ENCODE results near the gene MARCHF7. TPM values are rescaled to one million over a fixed set of nuclear protein-coding genes. Genes with fewer than 3 reads are reported as not detected.
"Not testable (repeated sequence)": the region's sequence is repeated elsewhere in the genome, so short reads cannot be mapped to it uniquely, and the experiment has no call there.

The MARCHF7 gene
- total RNA-seq, 1 donor from 2014 or later = 101 TPM

DNA sequence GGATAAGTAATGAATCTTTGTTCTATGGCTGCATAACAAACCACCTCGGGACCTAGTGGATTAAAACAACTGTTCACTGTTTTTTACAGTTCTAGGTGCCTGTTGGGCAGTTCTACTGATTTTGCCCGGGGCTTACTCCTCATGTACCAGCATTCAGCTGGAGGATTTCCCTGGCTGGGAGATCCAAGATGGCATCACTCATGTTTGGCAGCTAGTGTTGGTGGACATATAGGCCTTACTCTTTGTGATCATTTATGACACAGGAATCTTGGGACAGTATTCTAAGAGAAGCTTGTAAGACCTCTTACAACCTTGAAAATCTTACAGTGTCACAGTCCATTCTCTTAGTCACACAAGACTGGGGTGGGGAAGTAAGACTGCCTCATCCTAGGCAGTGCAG, 4.6 kb downstream of the MARCHF7 start:
- H3K4me1 Mint-ChIP-seq (ENCODE audit: unreplicated experiment) = peaks cover 34% of the 10 kb centered on the region
- peaks cover 7% of the 10 kb centered on the region for H3K27me3 Mint-ChIP-seq (ENCODE audit: unreplicated experiment)
- H3K9me3 Mint-ChIP-seq (ENCODE audit: unreplicated experiment) = no peaks in the 10 kb centered on the region
- H3K27ac Mint-ChIP-seq (ENCODE audit: unreplicated experiment) = peak overlapping the region; percentile 16
- TF ChIP-seq, protein P1, sequence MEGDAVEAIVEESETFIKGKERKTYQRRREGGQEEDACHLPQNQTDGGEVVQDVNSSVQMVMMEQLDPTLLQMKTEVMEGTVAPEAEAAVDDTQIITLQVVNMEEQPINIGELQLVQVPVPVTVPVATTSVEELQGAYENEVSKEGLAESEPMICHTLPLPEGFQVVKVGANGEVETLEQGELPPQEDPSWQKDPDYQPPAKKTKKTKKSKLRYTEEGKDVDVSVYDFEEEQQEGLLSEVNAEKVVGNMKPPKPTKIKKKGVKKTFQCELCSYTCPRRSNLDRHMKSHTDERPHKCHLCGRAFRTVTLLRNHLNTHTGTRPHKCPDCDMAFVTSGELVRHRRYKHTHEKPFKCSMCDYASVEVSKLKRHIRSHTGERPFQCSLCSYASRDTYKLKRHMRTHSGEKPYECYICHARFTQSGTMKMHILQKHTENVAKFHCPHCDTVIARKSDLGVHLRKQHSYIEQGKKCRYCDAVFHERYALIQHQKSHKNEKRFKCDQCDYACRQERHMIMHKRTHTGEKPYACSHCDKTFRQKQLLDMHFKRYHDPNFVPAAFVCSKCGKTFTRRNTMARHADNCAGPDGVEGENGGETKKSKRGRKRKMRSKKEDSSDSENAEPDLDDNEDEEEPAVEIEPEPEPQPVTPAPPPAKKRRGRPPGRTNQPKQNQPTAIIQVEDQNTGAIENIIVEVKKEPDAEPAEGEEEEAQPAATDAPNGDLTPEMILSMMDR (IDR thresholded peaks at IDR 0.05; ENCODE audit: unreplicated experiment) = no peak
- H3K4me3 Mint-ChIP-seq (ENCODE audit: unreplicated experiment) = peak overlapping the region; percentile 22
- DNase-seq (ENCODE audit: low spot score) = no peak
- H3K36me3 Mint-ChIP-seq (ENCODE audit: low read depth, unreplicated experiment) = peaks cover 28% of the 10 kb centered on the region

DNA sequence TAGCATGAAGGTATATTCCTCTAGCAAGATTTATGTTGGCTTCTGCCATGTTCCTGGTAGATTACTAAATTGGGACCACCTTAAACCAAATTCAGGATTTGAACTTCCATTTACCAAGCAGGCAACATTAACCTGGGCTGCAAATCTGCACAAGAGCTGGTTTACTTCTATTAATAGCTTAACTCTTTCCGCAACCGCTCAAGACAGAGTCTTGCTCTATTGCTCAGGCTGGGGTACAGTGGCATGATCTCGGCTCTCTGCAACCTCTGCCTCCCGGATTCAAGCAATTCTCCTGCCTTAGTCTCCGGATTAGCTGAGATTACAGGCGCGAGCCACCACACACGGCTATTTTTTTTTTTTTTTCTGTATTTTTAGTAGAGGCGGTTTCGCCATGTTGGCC, 8.4 kb downstream of the MARCHF7 start:
- peaks cover 35% of the 10 kb centered on the region for H3K36me3 Mint-ChIP-seq (ENCODE audit: low read depth, unreplicated experiment)

DNA sequence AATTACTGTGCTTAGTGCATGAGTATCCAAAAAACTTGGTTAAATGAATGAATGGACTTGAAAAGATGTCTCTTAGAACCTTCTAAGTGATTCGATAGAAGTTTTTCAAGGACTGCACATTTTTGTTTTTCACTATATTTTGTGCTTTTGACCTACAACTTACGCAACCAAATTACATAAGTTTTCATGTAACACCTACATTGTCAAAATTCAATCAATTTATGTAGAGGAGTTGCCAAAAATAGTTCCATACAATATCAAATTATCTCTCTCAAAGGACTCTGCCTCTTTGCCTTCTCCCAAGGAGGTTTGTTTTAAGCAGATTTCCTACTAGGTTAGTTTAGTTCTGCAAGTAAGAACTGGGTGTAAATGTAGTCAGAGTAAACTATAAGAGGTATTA, 10.3 kb downstream of the MARCHF7 start:
- Mint-ChIP-seq H3K9me3 (ENCODE audit: unreplicated experiment) (no peaks in the 10 kb centered on the region), H3K4me1 (ENCODE audit: unreplicated experiment) (peaks cover 20% of the 10 kb centered on the region), H3K4me3 (ENCODE audit: unreplicated experiment) (peak overlapping the region; percentile 23), H3K27ac (ENCODE audit: unreplicated experiment) (peak overlapping the region; percentile 66), H3K36me3 (ENCODE audit: low read depth, unreplicated experiment) (peaks cover 40% of the 10 kb centered on the region), H3K27me3 (ENCODE audit: unreplicated experiment) (no peaks in the 10 kb centered on the region)
- TF ChIP-seq, protein P1 (IDR thresholded peaks at IDR 0.05; ENCODE audit: unreplicated experiment) = no peak
- no peak for DNase-seq (ENCODE audit: low spot score)

More for the DNA sequence above, 8.4 kb downstream of the MARCHF7 start:
- no peaks in the 10 kb centered on the region for H3K27me3 Mint-ChIP-seq (ENCODE audit: unreplicated experiment)
- peaks cover 31% of the 10 kb centered on the region for H3K4me1 Mint-ChIP-seq (ENCODE audit: unreplicated experiment)
- no peak for DNase-seq (ENCODE audit: low spot score)
- TF ChIP-seq, protein P1 (IDR thresholded peaks at IDR 0.05; ENCODE audit: unreplicated experiment) = no peak
- no peaks in the 10 kb centered on the region for H3K9me3 Mint-ChIP-seq (ENCODE audit: unreplicated experiment)
- H3K27ac Mint-ChIP-seq (ENCODE audit: unreplicated experiment) = peak overlapping the region; percentile 1
- H3K4me3 Mint-ChIP-seq (ENCODE audit: unreplicated experiment) = no peak overlapping the region

DNA sequence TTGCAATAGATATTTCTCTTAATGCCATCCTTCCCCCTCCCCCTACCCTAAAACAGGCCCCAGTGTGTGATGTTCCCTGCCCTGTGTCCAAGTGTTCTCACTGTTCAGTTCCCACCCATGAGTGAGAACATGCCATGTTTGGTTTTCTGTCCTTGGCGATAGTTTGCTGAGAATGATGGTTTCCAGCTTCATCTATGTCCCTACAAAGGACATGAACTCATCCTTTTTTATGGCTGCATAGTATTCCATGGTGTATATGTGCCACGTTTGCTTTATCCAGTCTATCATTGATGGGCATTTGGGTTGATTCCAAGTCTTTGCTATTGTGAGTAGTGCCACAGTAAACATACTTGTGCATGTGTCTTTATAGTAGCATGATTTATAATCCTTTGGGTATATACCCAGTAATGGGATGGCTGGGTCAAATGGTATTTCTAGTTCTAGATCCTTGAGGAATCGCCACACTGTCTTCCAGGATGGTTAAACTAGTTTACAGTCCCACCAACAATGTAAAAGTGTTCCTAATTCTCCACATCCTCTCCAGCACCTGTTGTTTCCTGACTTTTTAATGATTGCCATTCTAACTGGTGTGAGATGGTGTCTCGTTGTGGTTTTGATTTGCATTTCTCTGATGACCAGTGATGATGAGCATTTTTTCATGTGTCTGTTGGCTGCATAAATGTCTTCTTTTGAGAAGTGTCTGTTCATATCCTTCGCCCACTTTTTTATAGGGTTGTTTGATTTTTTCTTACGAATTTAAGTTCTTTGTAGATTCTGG, 12.7 kb downstream of the MARCHF7 start:
- peak overlapping the region; percentile 24 for H3K27ac Mint-ChIP-seq (ENCODE audit: unreplicated experiment)
- H3K27me3 Mint-ChIP-seq (ENCODE audit: unreplicated experiment); DNase-seq (ENCODE audit: low spot score); H3K9me3 Mint-ChIP-seq (ENCODE audit: unreplicated experiment): not testable (repeated sequence)
- H3K4me1 Mint-ChIP-seq (ENCODE audit: unreplicated experiment) = peaks cover 16% of the 10 kb centered on the region
- H3K36me3 Mint-ChIP-seq (ENCODE audit: low read depth, unreplicated experiment) = peaks cover 38% of the 10 kb centered on the region
- H3K4me3 Mint-ChIP-seq (ENCODE audit: unreplicated experiment) = peak overlapping the region; percentile 38

DNA sequence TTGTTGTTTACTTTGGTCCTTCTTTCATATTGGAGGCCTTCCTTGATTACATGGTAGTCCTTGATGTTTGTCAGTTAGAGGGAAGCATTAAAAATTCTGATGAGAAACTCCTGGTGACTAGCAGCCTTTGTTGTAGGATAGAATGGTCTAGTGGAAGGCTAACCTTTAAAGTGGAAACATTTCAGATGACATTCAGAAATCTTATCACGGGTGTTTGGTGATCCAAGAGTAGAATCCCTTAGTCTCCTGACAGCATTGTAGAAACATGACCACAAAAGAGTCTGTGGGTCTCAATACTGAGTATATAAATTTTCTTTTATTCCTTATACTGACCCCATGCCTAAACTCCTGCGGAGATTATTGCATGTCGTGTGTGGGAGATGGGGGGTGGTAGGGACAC, 13.4 kb downstream of the MARCHF7 start:
- peak overlapping the region; percentile 24 for H3K27ac Mint-ChIP-seq (ENCODE audit: unreplicated experiment)
- peaks cover 16% of the 10 kb centered on the region for H3K4me1 Mint-ChIP-seq (ENCODE audit: unreplicated experiment)
- peaks cover 35% of the 10 kb centered on the region for H3K36me3 Mint-ChIP-seq (ENCODE audit: low read depth, unreplicated experiment)
- no peaks in the 10 kb centered on the region for H3K27me3 Mint-ChIP-seq (ENCODE audit: unreplicated experiment)
- H3K4me3 Mint-ChIP-seq (ENCODE audit: unreplicated experiment) = peak overlapping the region; percentile 38
- no peak for DNase-seq (ENCODE audit: low spot score)
- H3K9me3 Mint-ChIP-seq (ENCODE audit: unreplicated experiment) = no peaks in the 10 kb centered on the region
- TF ChIP-seq, protein P1 (IDR thresholded peaks at IDR 0.05; ENCODE audit: unreplicated experiment) = no peak

Measured in endothelial cell (in vitro differentiated cells).